Activated CD4-positive, alpha-beta T cell treated with anti-CD3 and anti-CD28 coated beads, Interleukin-2, amount 50 U/mL, for 16 hours (primary cell): ENCODE results near the gene TFF1.

Experiments used
- DNase-seq: peaks from one replicate; pipeline ENCODE4 v3.0.0-alpha.2; 2020

TFF1 gene

GRCh38 chr21:42358937-42359336 is 7.4 kb downstream of the TFF1 start:
- DNase-seq, result no peak

GRCh38 chr21:42358261-42358660 is 8.1 kb downstream of the TFF1 start:
- DNase-seq, result no peak

GRCh38 chr21:42357307-42357706 is 9.0 kb downstream of the TFF1 start:
- no peak for DNase-seq

GRCh38 chr21:42356650-42357049 is 9.7 kb downstream of the TFF1 start:
- no peak for DNase-seq

GRCh38 chr21:42356046-42356445 is 10.3 kb downstream of the TFF1 start:
- no peak for DNase-seq

- no peak for DNase-seq
These were observed 12.7 kb downstream of the TFF1 start for GRCh38 chr21:42353623-42354022.

GRCh38 chr21:42352441-42353095 is 13.8 kb downstream of the TFF1 start:
- DNase-seq, result no peak

- no peak for DNase-seq
These were observed 14.5 kb downstream of the TFF1 start for GRCh38 chr21:42351626-42352440.

- no peak for DNase-seq
These were observed 15.4 kb downstream of the TFF1 start, which contains the start of gene TFF2 for GRCh38 chr21:42350927-42351426. Gene TFF2, minus strand, starts transcription at chr21:42350994. Its CDS starts 37 bp downstream, at chr21:42350957.

GRCh38 chr21:42350318-42350910 is 15.9 kb downstream of the TFF1 start:
- no peak for DNase-seq

- DNase-seq, result no peak
These were observed 16.7 kb downstream of the TFF1 start for GRCh38 chr21:42349420-42350317.

- DNase-seq, result no peak
These were observed 17.6 kb downstream of the TFF1 start for GRCh38 chr21:42348762-42349161.

GRCh38 chr21:42347601-42348327 is 18.6 kb downstream of the TFF1 start:
- DNase-seq, result no peak

- DNase-seq, result no peak
These were observed 19.3 kb downstream of the TFF1 start for GRCh38 chr21:42346866-42347600.

GRCh38 chr21:42346441-42346840 is 19.9 kb downstream of the TFF1 start:
- no peak for DNase-seq

- DNase-seq, result no peak
These were observed 21.7 kb downstream of the TFF1 start for GRCh38 chr21:42344631-42345030.

GRCh38 chr21:42343963-42344510 is 22.3 kb downstream of the TFF1 start:
- DNase-seq, result no peak

- DNase-seq, result no peak
These were observed 22.8 kb downstream of the TFF1 start for GRCh38 chr21:42343556-42343955.

- no peak for DNase-seq
These were observed 23.2 kb downstream of the TFF1 start for GRCh38 chr21:42343101-42343500.

GRCh38 chr21:42341776-42342542 is 24.4 kb downstream of the TFF1 start:
- DNase-seq, result no peak
